Fibroblast of villous mesenchyme (primary cell): ENCODE results near the gene DYNLL1. TPM values are rescaled to one million over a fixed set of nuclear protein-coding genes. Genes with fewer than 3 reads are reported as not detected.
"Not testable (repeated sequence)": the region's sequence is repeated elsewhere in the genome, so short reads cannot be mapped to it uniquely, and the experiment has no call there.

ENCODE experiments used
- DNase-seq: peaks from one replicate; pipeline ENCODE4 v3.0.0-alpha.2; 2010; ENCODE audit warnings: low read depth
- H3K4me3 ChIP-seq: 2 replicates; pipeline ENCODE4 v1.5.1; 2011; ENCODE audit warnings: low read depth, mild to moderate bottlenecking, low read length
- total RNA-seq: library from RNA; depleted of rRNA; stranded (reverse); fragments of >200 nt; gene quantifications from 2 replicates; pipeline ENCODE4 v1.2.3, GENCODE V29; 2012
- TF ChIP-seq, protein P1 (sequence below): IDR thresholded peaks from 2 replicates; pipeline ENCODE4 v1.5.1; 2012; ENCODE audit warnings: low read depth, mild to moderate bottlenecking, low read length; ENCODE audit not compliant: insufficient read depth

The DYNLL1 gene
- 206 and 280 TPM in 2 replicates for total RNA-seq

DNA sequence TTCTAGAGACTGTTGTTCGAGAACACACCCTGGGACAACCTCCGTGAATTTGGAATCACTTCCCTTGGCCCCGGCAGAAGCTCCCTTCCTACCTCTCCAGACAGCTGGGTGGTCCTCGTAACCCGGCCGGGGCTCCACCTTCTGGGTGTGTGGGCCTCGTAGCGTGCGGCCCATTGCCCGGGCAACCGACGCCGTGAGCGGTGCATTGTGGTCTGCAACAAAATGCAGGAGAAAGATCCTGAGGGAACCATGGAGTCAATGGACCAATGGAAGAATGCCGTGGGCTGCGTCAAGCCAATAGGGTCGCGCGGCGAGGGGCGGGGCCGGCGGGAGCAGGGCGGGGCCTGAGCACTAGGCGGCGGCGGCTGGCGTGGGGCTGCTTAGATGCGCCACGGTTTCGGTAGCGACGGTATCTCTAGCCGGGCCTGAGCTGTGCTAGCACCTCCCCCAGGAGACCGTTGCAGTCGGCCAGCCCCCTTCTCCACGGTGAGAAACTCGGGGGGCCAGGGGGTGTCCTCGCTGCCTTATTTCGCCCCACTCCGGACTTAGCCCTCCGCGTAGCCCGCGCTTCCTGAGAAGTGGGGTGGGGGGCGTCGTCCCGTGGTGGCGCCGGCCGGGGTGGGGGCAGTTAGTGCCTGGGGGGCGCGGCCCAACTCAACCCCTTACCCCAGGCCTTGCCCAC lies at the start of gene DYNLL1:
DYNLL1 (plus strand) TSS at position 383 of the 682 bp plus-strand sequence. CDS start 309 bp downstream, outside the sequence.
- TF ChIP-seq, protein P1, sequence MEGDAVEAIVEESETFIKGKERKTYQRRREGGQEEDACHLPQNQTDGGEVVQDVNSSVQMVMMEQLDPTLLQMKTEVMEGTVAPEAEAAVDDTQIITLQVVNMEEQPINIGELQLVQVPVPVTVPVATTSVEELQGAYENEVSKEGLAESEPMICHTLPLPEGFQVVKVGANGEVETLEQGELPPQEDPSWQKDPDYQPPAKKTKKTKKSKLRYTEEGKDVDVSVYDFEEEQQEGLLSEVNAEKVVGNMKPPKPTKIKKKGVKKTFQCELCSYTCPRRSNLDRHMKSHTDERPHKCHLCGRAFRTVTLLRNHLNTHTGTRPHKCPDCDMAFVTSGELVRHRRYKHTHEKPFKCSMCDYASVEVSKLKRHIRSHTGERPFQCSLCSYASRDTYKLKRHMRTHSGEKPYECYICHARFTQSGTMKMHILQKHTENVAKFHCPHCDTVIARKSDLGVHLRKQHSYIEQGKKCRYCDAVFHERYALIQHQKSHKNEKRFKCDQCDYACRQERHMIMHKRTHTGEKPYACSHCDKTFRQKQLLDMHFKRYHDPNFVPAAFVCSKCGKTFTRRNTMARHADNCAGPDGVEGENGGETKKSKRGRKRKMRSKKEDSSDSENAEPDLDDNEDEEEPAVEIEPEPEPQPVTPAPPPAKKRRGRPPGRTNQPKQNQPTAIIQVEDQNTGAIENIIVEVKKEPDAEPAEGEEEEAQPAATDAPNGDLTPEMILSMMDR, result no peak
- H3K4me3 ChIP-seq, result peak within 1 kb of the TSS; percentile 99
- peak; percentile 96 for DNase-seq

DNA sequence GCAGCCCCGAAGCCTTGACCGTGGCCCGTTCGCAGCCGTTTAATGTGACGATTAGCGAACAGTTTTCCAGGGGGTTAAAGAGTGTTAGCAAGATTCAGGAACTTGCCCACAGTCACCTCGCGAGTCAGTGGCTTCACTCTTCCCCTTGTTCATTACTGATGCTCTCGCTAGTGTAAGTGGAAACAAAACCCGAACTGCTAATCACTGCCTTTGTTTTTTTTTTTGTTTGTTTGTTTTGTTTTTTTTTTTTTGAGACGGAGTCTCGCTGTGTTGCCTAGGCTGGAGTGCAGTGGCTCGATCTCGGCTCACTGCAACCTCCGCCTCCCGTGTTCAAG lies 49.1 kb upstream of the DYNLL1 start:
- DNase-seq, result not testable (repeated sequence)
- peak overlapping the region; percentile 99 for H3K4me3 ChIP-seq

DNA sequence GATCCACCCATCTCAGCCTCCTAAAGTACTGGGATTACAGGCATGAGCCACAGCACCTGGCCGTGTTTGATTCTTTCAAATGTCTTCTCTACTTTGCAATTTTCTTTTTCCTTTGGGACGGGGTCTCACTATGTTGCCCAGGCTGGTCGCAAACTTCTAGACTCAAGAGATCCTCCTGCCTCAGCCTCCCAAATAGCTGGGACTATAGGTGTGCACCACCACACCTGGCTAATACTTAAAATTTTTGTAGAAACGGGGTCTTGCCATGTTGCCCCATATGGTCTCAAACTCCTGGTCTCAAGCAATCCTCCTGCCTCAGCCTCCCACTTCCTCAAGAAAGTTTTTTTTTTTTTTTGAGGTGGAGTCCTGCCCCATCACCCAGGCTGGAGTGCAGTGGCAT lies 47.9 kb upstream of the DYNLL1 start:
- no peak for DNase-seq
- H3K4me3 ChIP-seq, result no peak overlapping the region
- TF ChIP-seq, protein P1, result no peak

DNA sequence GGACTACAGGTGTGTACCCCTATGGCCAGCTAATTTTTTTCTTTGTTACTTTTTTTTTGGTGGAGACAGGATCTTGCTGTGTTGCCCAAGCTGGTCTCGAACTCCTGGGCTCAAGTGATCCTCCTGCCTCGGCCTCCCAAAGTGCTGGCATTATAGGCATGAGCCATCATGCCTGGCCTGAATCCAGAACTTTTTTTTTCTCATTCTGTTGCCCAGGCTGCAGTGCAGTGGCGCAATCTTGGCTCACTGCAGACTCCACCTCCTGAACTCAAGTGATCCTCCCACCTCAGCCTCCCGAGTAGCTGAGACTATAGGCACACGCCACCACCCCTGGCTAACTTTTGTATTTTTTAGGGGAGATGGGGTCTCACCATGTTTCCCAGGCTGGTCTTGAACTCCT lies 43.4 kb upstream of the DYNLL1 start:
- H3K4me3 ChIP-seq, DNase-seq: not testable (repeated sequence)

DNA sequence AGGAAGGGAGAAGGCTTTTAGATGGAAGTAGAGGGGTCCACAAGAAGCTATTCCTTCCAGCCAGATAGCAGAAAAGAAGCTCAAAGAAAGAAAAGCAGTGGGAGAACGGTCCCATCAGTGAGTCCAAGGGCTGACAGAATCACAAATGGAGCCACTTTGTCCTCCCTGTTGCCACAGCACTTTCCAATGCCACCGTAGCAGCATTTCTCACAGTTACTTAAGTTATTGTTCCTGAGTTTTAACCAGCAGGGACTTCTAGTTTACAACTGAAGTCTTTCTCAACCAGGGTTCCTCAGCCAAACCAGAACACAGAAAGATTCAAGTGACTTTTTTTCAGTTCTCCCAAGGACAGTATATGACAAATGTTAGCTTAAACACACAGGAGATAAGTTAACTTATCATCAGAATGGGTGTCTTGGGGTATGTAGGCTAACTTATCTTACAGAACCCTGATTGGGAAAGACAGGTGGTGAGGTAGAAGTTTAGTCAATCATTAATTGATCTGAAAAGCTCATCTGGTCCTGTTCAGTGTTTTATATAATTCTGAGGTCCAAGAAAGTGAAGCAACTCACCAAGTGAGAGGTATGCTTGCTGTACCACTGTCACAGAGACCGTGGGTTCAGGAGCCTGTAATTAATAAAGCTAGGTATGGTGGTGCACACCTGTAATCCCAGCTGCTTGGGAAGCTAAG lies 42.7 kb upstream of the DYNLL1 start:
- no peak overlapping the region for H3K4me3 ChIP-seq
- TF ChIP-seq, protein P1, result no peak
- no peak for DNase-seq

DNA sequence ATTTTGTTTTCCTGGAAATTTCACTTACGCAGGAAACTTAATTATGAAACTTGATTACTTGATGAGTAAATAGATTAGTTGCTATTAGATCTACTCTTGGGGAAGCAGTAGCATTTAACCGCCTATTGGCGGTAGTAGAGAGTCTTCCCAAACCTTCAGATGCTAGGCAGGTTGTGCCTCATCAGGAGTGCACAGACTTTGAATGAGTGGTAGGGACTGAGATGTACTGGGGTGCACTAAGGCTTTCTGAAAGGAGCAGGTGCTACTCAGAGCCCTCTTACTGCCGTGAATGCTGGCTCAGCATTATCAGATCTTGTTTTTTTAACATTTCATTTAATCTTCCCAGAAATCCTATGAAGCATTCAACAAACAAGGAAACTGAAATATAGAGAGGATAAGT lies 41.9 kb upstream of the DYNLL1 start:
- TF ChIP-seq, protein P1, result peak; percentile 75
- peak; percentile 30 for DNase-seq
- no peak overlapping the region for H3K4me3 ChIP-seq

DNA sequence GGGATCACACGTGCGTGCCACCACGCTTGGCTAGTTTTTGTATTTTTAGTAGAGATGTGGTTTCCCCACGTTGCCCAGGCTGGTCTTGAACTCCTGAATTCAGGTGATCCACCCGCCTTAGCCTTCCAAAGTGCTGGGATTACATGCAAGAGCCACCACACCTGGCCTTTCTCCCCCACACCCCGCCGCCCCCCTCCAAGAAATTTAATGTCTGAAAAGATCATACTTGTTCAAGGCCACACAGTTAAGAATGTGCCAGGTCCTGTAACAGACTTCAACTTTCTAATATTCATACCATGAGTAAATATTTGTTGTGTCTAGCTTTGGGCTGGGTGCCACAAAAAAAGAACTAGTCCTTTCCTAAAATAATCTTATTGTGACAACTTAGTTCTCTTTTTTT lies 40.6 kb upstream of the DYNLL1 start:
- DNase-seq, result no peak
- TF ChIP-seq, protein P1, result no peak

DNA sequence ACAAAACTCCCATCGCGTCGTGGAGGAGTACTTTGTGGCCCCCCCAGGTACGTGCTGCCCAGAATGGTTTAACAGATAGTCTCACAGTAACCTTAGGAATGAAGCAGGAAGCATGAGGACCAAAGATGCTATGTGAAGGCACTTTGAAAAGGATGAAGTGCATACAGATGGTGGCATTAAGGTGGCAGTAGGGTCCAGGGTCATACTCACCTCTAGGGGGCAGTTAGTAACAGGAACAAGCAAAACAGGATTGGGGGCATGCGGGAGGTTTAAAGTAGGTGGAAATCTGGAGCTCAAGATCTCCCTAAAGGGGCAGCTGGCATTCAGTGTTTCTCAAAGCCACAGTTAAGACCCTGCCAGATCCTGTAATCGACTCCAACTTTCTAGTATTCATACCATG lies 38.8 kb upstream of the DYNLL1 start:
- DNase-seq, result no peak
- TF ChIP-seq, protein P1, result peak; percentile 38
- H3K4me3 ChIP-seq, result no peak overlapping the region

More for the DNA sequence above, 40.6 kb upstream of the DYNLL1 start:
- H3K4me3 ChIP-seq, result no peak overlapping the region
